ENCODE measurements around the gene DNAH1. TPM values are rescaled to one million over a fixed set of nuclear protein-coding genes. Genes with fewer than 3 reads are reported as not detected.

The DNAH1 gene
- total RNA-seq, 1 donor from 2014 or later = 11.2 TPM

DNA sequence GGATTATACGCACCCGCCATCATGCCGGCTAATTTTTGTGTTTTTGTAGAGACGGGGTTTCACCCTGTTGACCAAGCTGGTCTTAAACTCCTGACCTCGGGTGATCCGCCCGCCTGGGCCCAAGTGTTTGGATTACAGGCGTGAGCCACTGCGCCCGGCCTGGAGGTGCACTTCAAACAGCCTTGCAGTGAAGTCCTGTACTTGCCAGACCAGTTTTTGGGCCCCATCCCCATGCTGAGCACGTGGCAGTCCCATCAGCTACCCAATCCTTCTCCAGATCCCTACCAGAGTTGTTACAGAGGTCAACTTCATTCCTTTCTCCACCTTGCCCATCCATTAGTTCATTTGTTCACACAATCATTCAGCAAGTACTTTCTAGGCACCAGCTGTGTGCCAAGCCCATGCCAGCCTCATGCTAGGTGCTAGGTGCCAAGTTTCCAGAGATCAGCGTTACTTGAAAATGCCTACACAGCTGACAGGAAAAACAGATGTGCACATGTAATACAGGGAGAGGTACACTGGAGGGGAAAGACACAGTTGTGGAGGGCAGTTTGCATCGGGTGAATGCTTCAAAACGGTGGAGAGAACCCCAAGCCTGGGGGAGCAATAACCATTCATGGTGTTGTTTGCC, 2.2 kb downstream of the DNAH1 start:
- Histone ChIP-seq H3K4me1 (peaks cover 18% of the 10 kb centered on the region), H3K27me3 (no peaks in the 10 kb centered on the region), H3K36me3 (no peaks in the 10 kb centered on the region), H3K4me3 (no peak overlapping the region), H3K9me3 (no peaks in the 10 kb centered on the region), H3K27ac (peak overlapping the region; percentile 42)
- TF ChIP-seq, protein P1, sequence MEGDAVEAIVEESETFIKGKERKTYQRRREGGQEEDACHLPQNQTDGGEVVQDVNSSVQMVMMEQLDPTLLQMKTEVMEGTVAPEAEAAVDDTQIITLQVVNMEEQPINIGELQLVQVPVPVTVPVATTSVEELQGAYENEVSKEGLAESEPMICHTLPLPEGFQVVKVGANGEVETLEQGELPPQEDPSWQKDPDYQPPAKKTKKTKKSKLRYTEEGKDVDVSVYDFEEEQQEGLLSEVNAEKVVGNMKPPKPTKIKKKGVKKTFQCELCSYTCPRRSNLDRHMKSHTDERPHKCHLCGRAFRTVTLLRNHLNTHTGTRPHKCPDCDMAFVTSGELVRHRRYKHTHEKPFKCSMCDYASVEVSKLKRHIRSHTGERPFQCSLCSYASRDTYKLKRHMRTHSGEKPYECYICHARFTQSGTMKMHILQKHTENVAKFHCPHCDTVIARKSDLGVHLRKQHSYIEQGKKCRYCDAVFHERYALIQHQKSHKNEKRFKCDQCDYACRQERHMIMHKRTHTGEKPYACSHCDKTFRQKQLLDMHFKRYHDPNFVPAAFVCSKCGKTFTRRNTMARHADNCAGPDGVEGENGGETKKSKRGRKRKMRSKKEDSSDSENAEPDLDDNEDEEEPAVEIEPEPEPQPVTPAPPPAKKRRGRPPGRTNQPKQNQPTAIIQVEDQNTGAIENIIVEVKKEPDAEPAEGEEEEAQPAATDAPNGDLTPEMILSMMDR (IDR thresholded peaks at IDR 0.05) = no peak
- peak; percentile 72 for ATAC-seq
- intact Hi-C loops (cut with DNase I) = no loop called here
- peak; percentile 86 for DNase-seq

DNA sequence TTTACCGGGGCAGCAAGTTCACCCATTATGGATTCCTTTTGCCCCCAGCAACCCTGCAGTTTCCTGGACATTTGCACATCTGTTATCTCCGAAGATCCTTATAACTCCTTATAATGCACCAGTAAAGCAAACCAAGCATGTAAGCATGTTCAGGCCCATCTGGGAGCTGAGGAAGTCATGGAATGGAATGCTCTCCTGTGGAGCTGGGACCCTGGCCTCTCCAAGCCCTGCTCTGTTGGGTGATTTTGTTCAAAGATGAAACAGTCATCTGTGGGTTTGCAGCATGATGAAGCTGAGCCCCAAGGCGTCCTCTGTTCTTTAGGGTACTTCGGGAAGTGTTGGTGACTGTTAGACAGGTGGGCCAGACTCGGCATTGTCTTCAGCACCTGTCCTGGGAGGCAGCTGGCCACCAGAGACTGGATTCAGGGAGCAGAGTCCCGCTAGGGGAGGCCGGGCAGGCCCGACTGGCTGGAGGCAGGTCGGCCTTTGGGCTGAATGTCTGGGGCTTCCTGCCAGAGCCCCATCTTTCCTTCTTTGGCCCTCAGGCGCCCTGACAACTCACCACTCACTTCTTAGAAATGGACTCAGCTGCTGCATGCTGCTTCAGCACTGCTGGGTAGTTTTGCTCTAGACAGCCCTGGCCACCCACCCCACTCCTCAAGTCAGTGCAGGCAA, 3.9 kb downstream of the DNAH1 start:
- ATAC-seq (no peak), DNase-seq (no peak)
- H3K4me1 ChIP-seq = peaks cover 13% of the 10 kb centered on the region
- intact Hi-C loops (cut with DNase I) = no loop called here
- H3K27ac ChIP-seq = no peak overlapping the region
- H3K27me3 ChIP-seq = no peaks in the 10 kb centered on the region
- H3K4me3 ChIP-seq = no peak overlapping the region
- H3K36me3 ChIP-seq = no peaks in the 10 kb centered on the region
- H3K9me3 ChIP-seq = no peaks in the 10 kb centered on the region
- TF ChIP-seq, protein P1 (IDR thresholded peaks at IDR 0.05) = no peak

DNA sequence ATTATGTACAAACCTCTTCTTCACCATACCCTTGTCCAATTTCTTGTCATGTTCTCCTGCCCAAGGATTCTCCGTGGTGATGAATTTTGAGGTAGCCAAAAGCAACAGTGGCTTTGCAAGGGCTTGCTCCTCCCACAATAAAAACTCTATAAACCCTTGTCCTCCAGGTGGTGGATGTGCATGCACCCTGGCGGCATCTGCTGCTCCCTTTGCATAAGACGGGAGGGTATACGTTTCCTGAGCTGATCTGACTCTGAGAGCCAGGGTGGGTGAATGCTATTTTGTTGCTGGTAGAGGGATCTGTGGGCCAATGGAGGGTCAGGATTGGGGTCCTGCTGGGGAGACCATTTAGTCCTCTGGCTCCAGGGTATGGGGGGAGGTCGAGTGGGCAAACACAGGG, 5.4 kb downstream of the DNAH1 start:
- no peaks in the 10 kb centered on the region for H3K27me3 ChIP-seq
- no peak for ATAC-seq
- no peaks in the 10 kb centered on the region for H3K9me3 ChIP-seq
- no peak for DNase-seq
- intact Hi-C loops (cut with DNase I) = no loop called here
- H3K4me1 ChIP-seq = peaks cover 13% of the 10 kb centered on the region
- no peaks in the 10 kb centered on the region for H3K36me3 ChIP-seq
- no peak overlapping the region for H3K4me3 ChIP-seq
- TF ChIP-seq, protein P1 (IDR thresholded peaks at IDR 0.05) = no peak
- no peak overlapping the region for H3K27ac ChIP-seq

DNA sequence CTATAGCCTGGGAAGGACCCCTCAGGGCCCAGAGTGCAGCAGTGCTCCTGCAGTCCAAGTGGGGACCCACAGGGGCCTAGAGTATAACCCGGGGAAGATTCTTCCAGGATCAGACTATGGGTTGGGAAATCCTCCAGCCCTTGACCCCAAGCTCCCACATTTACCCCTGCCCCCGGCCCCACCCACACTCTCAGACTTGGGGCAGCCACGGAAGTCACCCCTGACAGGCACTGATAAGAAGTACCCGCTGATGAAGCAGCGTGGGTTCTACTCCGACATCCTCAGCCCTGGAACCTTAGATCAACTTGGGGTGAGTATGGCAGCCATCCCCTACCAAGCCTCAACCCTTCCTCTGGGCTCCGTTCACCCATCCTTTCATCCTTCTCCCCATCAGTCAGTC, 6.3 kb downstream of the DNAH1 start:
- Histone ChIP-seq H3K27ac (no peak overlapping the region), H3K4me1 (peaks cover 8% of the 10 kb centered on the region), H3K36me3 (no peaks in the 10 kb centered on the region), H3K27me3 (no peaks in the 10 kb centered on the region), H3K9me3 (no peaks in the 10 kb centered on the region), H3K4me3 (no peak overlapping the region)
- intact Hi-C loops (cut with DNase I) = no loop called here
- DNase-seq (no peak), ATAC-seq (no peak)
- TF ChIP-seq, protein P1 (IDR thresholded peaks at IDR 0.05) = no peak

DNA sequence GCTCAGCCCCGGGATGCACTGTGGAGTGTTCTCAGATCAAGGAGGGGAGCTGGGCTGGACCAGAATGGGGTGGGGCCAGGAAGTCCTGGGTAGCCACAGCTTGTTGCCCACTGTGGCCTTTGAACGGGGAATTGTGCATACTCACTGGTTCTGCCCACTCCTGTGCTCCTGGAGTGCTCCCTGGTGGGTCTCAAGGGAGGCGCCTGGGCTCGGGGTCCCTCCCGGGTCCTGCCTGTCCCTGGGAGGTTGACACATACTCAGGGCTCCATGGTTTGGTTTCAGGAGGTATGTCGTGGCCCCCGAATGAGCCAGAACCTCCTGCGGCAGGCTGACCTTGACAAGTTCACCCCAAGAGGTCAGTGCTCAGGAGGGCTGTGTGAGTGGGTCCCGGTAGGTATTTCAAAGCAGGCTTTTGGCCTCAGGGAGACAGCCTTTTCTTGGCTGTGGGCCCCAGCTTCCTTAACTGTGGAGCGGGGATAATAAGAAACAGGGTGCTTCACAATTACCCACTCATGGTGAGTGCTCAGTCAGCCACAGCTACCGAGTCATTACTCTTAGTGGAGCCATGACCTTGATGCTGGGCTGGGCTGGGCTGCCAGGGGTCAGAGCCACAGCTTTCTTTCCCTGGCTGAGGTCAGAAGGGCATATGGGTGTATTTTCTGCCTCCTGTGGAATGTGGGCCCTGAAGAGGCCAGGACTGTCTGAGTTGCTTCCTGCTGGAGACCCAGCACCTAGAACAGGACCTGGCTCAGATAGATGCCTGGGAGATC, 7.6 kb downstream of the DNAH1 start:
- no peaks in the 10 kb centered on the region for H3K9me3 ChIP-seq
- no peaks in the 10 kb centered on the region for H3K4me1 ChIP-seq
- H3K27ac ChIP-seq = no peak overlapping the region
- TF ChIP-seq, protein P1 (IDR thresholded peaks at IDR 0.05) = no peak
- no peaks in the 10 kb centered on the region for H3K36me3 ChIP-seq
- H3K27me3 ChIP-seq = no peaks in the 10 kb centered on the region
- no peak for ATAC-seq
- no peak overlapping the region for H3K4me3 ChIP-seq
- no peak for DNase-seq
- intact Hi-C loops (cut with DNase I) = no loop called here
